ENCODE data around the gene NEU4. TPM values are rescaled to one million over a fixed set of nuclear protein-coding genes. Genes with fewer than 3 reads are reported as not detected.

Gene NEU4
- total RNA-seq, 1 experiment from 2014 or later, result 0.70 TPM

DNA sequence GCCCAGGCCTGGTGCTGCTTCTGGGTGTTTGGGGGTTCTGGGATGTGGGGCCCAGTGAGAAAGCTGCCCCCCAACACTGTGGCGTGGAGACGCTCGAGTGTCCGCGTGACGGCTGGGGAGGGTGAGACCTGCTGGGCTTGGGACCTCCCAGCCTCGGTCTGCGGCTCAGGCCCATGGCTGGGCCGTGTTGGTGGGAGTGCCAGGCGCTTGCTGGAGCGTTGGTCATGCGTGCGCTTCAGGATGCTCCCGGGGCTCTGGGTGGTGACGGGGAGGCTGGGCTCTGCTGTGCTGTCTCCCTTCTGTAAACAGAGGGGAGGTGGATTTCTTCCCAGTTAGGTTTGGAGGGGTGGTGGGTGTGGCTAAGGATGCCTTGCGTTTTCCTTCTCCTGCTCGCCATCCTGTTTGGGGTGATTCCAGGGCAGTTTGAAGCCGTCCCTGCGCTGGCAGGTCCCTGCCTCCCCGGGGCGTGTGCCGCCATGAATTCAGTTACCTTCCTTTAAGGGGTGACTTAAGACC is 31.8 kb upstream of the NEU4 start:
- Histone ChIP-seq H3K9me3 (ENCODE audit: control insufficient read depth, low read depth, low read length) (no peaks in the 10 kb centered on the region), H2BK20ac (ENCODE audit: low read depth, low read length, poor library complexity, severe bottlenecking) (no peak overlapping the region), H3K4ac (ENCODE audit: low read depth, low read length) (no peak overlapping the region), H2BK12ac (ENCODE audit: insufficient read length, low read depth, low read length) (no peak overlapping the region), H2AFZ (ENCODE audit: low read length) (no peak overlapping the region), H3T11ph (ENCODE audit: low read length) (no peak overlapping the region), H3K9ac (ENCODE audit: extremely low read depth, insufficient read length, low read length) (no peak overlapping the region), H3K18ac (ENCODE audit: insufficient read length, low read depth, low read length) (no peak overlapping the region), H3K27me3 (ENCODE audit: insufficient read depth, low read length) (no peaks in the 10 kb centered on the region), H3K23me2 (ENCODE audit: insufficient read length, low read depth, low read length, poor library complexity, severe bottlenecking) (peaks cover 3% of the 10 kb centered on the region), H3K4me1 (ENCODE audit: insufficient read depth, low read length) (no peaks in the 10 kb centered on the region), H3K14ac (ENCODE audit: insufficient read depth, low read length) (no peak overlapping the region; the same call in 1 of the 2 replicates), H4K20me1 (ENCODE audit: control insufficient read depth, insufficient read depth, insufficient read length) (no peaks in the 10 kb centered on the region), H2BK15ac (ENCODE audit: low read depth, low read length) (no peak overlapping the region), H4K91ac (ENCODE audit: insufficient read length, low read depth, low read length) (no peak overlapping the region), H3K4me2 (ENCODE audit: insufficient read depth, insufficient read length, low read length) (no peak overlapping the region), H2AK5ac (ENCODE audit: insufficient read length, low read length) (no peak overlapping the region), H3K79me2 (ENCODE audit: insufficient read depth, low read length) (no peaks in the 10 kb centered on the region), H3K56ac (ENCODE audit: insufficient read length, low read depth, low read length) (no peak overlapping the region), H3K23ac (ENCODE audit: insufficient read length, low read depth, low read length) (no peak overlapping the region), H2BK5ac (ENCODE audit: insufficient read length, low read length) (no peak overlapping the region), H2BK120ac (ENCODE audit: low read depth, low read length, poor library complexity, severe bottlenecking) (no peak overlapping the region), H3K79me1 (ENCODE audit: insufficient read depth, low read depth, low read length, poor library complexity, severe bottlenecking) (no peaks in the 10 kb centered on the region), H3K27ac (ENCODE audit: insufficient read length, low read depth, low read length) (no peak overlapping the region), H4K5ac (ENCODE audit: insufficient read length, low read depth, low read length) (no peak overlapping the region), H4K8ac (replicated peaks; ENCODE audit: insufficient read length, low read depth, low read length) (no peak overlapping the region)
- peaks cover 16 to 39% of the 10 kb centered on the region in 2 experiments for H3K4me1 Mint-ChIP-seq
- H3K27ac Mint-ChIP-seq, result peak overlapping the region in 1 of 3 experiments; percentile 67; a peak in 1 of 7 replicates
- WGBS (ENCODE audit: extremely low coverage, insufficient read length, low lambda C conversion rate), result no CpG with 5 or more reads among the region's 22 CpGs
- no peak overlapping the region for H3K4me3 Mint-ChIP-seq
- H3K27me3 Mint-ChIP-seq (ENCODE audit: low read depth), result no peaks in the 10 kb centered on the region
- peaks cover 30 to 33% of the 10 kb centered on the region in 2 experiments for H3K9me3 Mint-ChIP-seq
- peaks cover 4 to 15% (median 9%) of the 10 kb centered on the region in 3 experiments; a peak in 6 of 7 replicates for H3K36me3 Mint-ChIP-seq (ENCODE audit: insufficient read depth in 1 of 3, low read depth in 3 of 3)
- no peak for TF ChIP-seq CTCF (conservative IDR thresholded peaks at IDR 0.05)
- no peak for DNase-seq
